OCI-LY7 (cell line): Measurements from ENCODE around the gene MACROD2. TPM values are rescaled to one million over a fixed set of nuclear protein-coding genes. Genes with fewer than 3 reads are reported as not detected.

Experiments used
- BruUV-seq: library from RNA; stranded (reverse); fragments of 400-500 nt; replicated peaks from 2 replicates; lab custom pipeline; 2021; lab: Mats Ljungman, UMichigan
- CTCF ChIA-PET: fragments of 300-600 bp; sonication (Branson Sonifier 250); formaldehyde crosslinking; loops from one replicate; lab custom pipeline; 2022; ENCODE audit warnings: antibody characterized with exemption; ENCODE audit not compliant: unreplicated experiment; lab: Charles Lee
- POLR2A ChIA-PET: fragments of 300-600 bp; sonication (Branson Sonifier 250); formaldehyde crosslinking; loops from one replicate; lab custom pipeline; 2022; ENCODE audit warnings: antibody characterized with exemption; lab: Charles Lee
- DNase-seq: peaks from one replicate; pipeline ENCODE4 v3.0.0-alpha.2; 2015; ENCODE audit warnings: low spot score
- H2AFZ ChIP-seq: fragments of 200-600 bp; sonication (generic), shearing (Covaris generic); 2 replicates; pipeline ENCODE4 v1.6.1; 2014; ENCODE audit warnings: mild to moderate bottlenecking, antibody characterized with exemption, low read length, moderate library complexity
- H3K27ac ChIP-seq: fragments of 200-600 bp; sonication (generic); 2 replicates; pipeline ENCODE4 v1.5.1; 2014; ENCODE audit warnings: mixed run types, low read depth, mild to moderate bottlenecking, moderate library complexity, low read length, inconsistent platforms; ENCODE audit not compliant: poor library complexity, severe bottlenecking
- H3K36me3 ChIP-seq: fragments of 200-600 bp; sonication (generic); 2 replicates; pipeline ENCODE4 v1.6.1; 2014; ENCODE audit warnings: mild to moderate bottlenecking, antibody characterized with exemption, low read length, moderate library complexity, mixed read lengths; ENCODE audit not compliant: insufficient read depth
- H3K4me1 ChIP-seq: fragments of 200-600 bp; sonication (generic); 2 replicates; pipeline ENCODE4 v1.5.1; 2014; ENCODE audit warnings: mild to moderate bottlenecking, low read length; ENCODE audit not compliant: insufficient read depth, poor library complexity, severe bottlenecking
- H3K4me2 ChIP-seq: fragments of 200-600 bp; sonication (generic); 2 replicates; pipeline ENCODE4 v1.6.1; 2014; ENCODE audit warnings: mild to moderate bottlenecking, low read length
- H3K4me3 ChIP-seq: fragments of 200-600 bp; sonication (generic); 2 replicates; pipeline ENCODE4 v1.5.1; 2014; ENCODE audit warnings: mild to moderate bottlenecking, low read depth, low read length; ENCODE audit not compliant: poor library complexity, severe bottlenecking
- H3K79me2 ChIP-seq: fragments of 200-600 bp; sonication (generic); 2 replicates; pipeline ENCODE4 v1.6.1; 2016; ENCODE audit warnings: low read depth, mild to moderate bottlenecking, low read length, moderate library complexity, mixed read lengths; ENCODE audit not compliant: insufficient read depth
- H3K9me2 ChIP-seq: fragments of 200-600 bp; sonication (generic); 2 replicates; pipeline ENCODE4 v1.6.1; 2016; ENCODE audit warnings: mild to moderate bottlenecking, low read length, mixed read lengths; ENCODE audit not compliant: insufficient read depth
- H3K9me3 ChIP-seq: fragments of 200-600 bp; sonication (generic); 2 replicates; pipeline ENCODE4 v1.6.1; 2014; ENCODE audit warnings: mild to moderate bottlenecking, mixed run types, low read length, mixed read lengths
- H4K20me1 ChIP-seq: fragments of 200-600 bp; sonication (generic); 2 replicates; pipeline ENCODE4 v1.6.1; 2014; ENCODE audit warnings: mild to moderate bottlenecking, antibody characterized with exemption, low read length, moderate library complexity, mixed read lengths; ENCODE audit not compliant: insufficient read depth
- EZH2phosphoT487 ChIP-seq: fragments of 200-600 bp; sonication (generic); IDR thresholded peaks from 2 replicates; pipeline ENCODE4 v1.6.1; 2018; ENCODE audit warnings: low read depth, borderline replicate concordance, mild to moderate bottlenecking, mixed run types, antibody characterized with exemption, low read length, moderate library complexity, mixed read lengths
- intact Hi-C: fragments of 100-400 bp; cut with micrococcal nuclease; formaldehyde crosslinking; loops from one replicate; pipeline ENCODE4 v1.10.0; 2022; ENCODE audit not compliant: unreplicated experiment
- total RNA-seq, 2 experiments: library from RNA; depleted of rRNA in 1 of 2; stranded (reverse); fragments of >200 nt in 1 of 2; shearing (Covaris generic) in 1 of 2; gene quantifications; 2 replicates each; pipeline ENCODE4 v1.2.3, GENCODE V29; 2014 to 2022
- TF ChIP-seq, protein P1 (sequence below): fragments of 200-600 bp; sonication (generic); conservative IDR thresholded peaks from 2 replicates; pipeline ENCODE4 v1.5.1; 2014; ENCODE audit warnings: mild to moderate bottlenecking, antibody characterized with exemption, low read length, moderate library complexity, mixed read lengths

MACROD2 gene
- total RNA-seq, 2 experiments from 2014 or later, result 0.09 to 4.5 TPM

DNA sequence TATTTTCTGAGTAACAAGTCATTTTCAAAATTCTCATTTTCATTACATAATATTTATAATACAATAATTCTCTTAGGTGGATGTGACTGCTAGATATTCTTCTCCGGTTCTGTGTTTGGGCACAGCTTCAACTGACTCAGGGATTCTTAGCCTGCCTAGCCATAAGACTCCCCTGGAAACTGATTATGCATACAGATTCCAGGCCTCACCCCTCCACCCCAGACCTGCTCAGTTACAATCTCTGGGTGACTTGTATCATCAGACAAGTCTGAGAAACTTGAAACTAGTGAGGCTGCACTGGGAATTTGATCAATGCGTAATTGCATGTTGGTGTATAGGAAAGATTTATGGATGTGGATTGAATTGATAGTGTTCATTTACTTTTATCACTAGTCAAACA lies 316.7 kb downstream of the MACROD2 start:
- H3K9me3 ChIP-seq, result no peaks in the 10 kb centered on the region
- POLR2A ChIA-PET, result no interaction called here
- no peak overlapping the region for H3K27ac ChIP-seq
- no peak overlapping the region for H2AFZ ChIP-seq
- no peaks in the 10 kb centered on the region for H3K4me1 ChIP-seq
- BruUV-seq, result no TSS peak
- no peak overlapping the region for H3K4me3 ChIP-seq
- H3K4me2 ChIP-seq, result no peak overlapping the region
- TF ChIP-seq, protein P1, sequence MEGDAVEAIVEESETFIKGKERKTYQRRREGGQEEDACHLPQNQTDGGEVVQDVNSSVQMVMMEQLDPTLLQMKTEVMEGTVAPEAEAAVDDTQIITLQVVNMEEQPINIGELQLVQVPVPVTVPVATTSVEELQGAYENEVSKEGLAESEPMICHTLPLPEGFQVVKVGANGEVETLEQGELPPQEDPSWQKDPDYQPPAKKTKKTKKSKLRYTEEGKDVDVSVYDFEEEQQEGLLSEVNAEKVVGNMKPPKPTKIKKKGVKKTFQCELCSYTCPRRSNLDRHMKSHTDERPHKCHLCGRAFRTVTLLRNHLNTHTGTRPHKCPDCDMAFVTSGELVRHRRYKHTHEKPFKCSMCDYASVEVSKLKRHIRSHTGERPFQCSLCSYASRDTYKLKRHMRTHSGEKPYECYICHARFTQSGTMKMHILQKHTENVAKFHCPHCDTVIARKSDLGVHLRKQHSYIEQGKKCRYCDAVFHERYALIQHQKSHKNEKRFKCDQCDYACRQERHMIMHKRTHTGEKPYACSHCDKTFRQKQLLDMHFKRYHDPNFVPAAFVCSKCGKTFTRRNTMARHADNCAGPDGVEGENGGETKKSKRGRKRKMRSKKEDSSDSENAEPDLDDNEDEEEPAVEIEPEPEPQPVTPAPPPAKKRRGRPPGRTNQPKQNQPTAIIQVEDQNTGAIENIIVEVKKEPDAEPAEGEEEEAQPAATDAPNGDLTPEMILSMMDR, result no peak
- TF ChIP-seq EZH2phosphoT487, result no peak
- H4K20me1 ChIP-seq, result no peaks in the 10 kb centered on the region
- intact Hi-C loops, result no loop called here
- DNase-seq, result no peak
- H3K9me2 ChIP-seq, result no peaks in the 10 kb centered on the region
- no peaks in the 10 kb centered on the region for H3K79me2 ChIP-seq
- no peaks in the 10 kb centered on the region for H3K36me3 ChIP-seq
- CTCF ChIA-PET, result no interaction called here

DNA sequence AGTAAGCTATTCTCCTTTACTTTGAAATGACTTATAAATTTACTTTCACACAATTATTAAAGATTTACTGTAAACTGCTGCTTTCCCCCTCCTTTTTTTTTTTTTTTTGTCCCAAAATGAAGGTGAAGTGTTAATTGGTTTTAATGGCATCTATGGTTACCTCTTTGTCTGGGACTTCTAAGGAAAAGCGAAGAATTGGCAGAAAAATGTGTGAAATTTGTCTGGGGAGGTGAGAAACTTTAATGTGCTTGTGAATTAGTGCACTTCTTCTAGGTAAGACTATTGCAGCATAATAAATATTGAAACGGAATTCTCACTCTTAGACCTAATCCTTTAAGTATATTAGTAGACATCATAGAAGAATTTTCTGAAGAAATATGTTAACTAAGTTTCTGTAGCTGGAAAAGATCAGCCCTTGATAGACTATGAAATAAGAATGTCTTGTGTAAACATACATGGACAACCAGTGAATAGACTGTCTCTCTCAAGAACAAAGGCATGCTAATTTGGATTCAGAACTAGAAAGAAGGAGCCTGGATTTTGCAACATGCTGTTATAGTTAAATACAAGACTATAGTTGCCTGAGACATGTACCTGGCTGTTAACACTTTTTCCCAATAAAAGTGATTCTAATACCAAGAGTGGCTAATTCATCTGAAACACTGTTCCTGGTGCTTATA lies 318.2 kb downstream of the MACROD2 start:
- POLR2A ChIA-PET, result no interaction called here
- intact Hi-C loops, result no loop called here
- DNase-seq, result no peak
- Histone ChIP-seq H4K20me1 (no peaks in the 10 kb centered on the region), H3K27ac (no peak overlapping the region), H3K9me2 (no peaks in the 10 kb centered on the region), H3K4me1 (no peaks in the 10 kb centered on the region), H3K79me2 (no peaks in the 10 kb centered on the region), H2AFZ (no peak overlapping the region), H3K4me2 (no peak overlapping the region), H3K4me3 (no peak overlapping the region), H3K36me3 (no peaks in the 10 kb centered on the region), H3K9me3 (no peaks in the 10 kb centered on the region)
- TF ChIP-seq, protein P1, result no peak
- no peak for TF ChIP-seq EZH2phosphoT487
- CTCF ChIA-PET, result no interaction called here
- BruUV-seq, result no TSS peak

DNA sequence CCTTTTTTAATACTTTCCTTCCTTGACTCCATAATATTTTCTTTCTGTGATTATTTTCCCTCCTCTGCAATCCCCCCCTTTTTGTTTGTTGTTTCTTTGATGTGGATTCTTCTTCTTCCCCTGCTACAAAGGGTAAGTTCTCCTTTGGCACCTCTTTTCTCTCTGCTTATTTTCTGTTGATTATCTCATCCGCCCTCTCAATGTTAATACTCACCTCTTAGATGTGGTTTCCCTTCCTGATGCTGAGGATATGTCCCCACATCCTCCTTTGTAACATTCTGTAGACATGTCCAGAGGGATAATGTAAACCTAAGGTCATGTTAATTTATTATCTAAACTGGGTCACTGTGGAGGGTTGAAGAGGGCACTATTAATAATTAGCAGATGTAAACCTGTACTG lies 324.4 kb downstream of the MACROD2 start:
- CTCF ChIA-PET, result no interaction called here
- no peak for DNase-seq
- H4K20me1 ChIP-seq, result no peaks in the 10 kb centered on the region
- TF ChIP-seq EZH2phosphoT487, result no peak
- TF ChIP-seq, protein P1, result no peak
- H3K4me1 ChIP-seq, result no peaks in the 10 kb centered on the region
- intact Hi-C loops, result no loop called here
- H3K36me3 ChIP-seq, result no peaks in the 10 kb centered on the region
- H2AFZ ChIP-seq, result no peak overlapping the region
- POLR2A ChIA-PET, result no interaction called here
- H3K4me2 ChIP-seq, result no peak overlapping the region
- no peaks in the 10 kb centered on the region for H3K79me2 ChIP-seq
- H3K9me3 ChIP-seq, result no peaks in the 10 kb centered on the region
- H3K27ac ChIP-seq, result no peak overlapping the region
- H3K4me3 ChIP-seq, result no peak overlapping the region
- H3K9me2 ChIP-seq, result no peaks in the 10 kb centered on the region
- BruUV-seq, result no TSS peak
